Smooth muscle cell (in vitro differentiated cells): ENCODE data around the gene HDHD2. TPM values are rescaled to one million over a fixed set of nuclear protein-coding genes. Genes with fewer than 3 reads are reported as not detected.
"Not testable (repeated sequence)": the region's sequence is repeated elsewhere in the genome, so short reads cannot be mapped to it uniquely, and the experiment has no call there.

ENCODE experiments used
- DNase-seq: peaks from one replicate; lab custom pipeline; 2025; ENCODE audit not compliant: unreplicated experiment; lab: John Stamatoyannopoulos, UW
- H2AFZ ChIP-seq: fragments of 200-600 bp; sonication (generic); 2 replicates; pipeline ENCODE4 v1.6.0; 2016; ENCODE audit warnings: antibody characterized with exemption, low read depth, mild to moderate bottlenecking
- H3F3A ChIP-seq: fragments of 200-600 bp; sonication (generic); 2 replicates; pipeline ENCODE4 v1.6.0; 2017; ENCODE audit warnings: antibody characterized with exemption, low read depth
- H3K27ac ChIP-seq: fragments of 200-600 bp; sonication (generic); 2 replicates; pipeline ENCODE4 v1.5.1; 2016; ENCODE audit warnings: low read depth, mild to moderate bottlenecking
- H3K27me3 ChIP-seq: fragments of 200-600 bp; sonication (generic); 2 replicates; pipeline ENCODE4 v1.6.1; 2016; ENCODE audit warnings: low read depth, mild to moderate bottlenecking
- H3K36me3 ChIP-seq: fragments of 200-600 bp; sonication (generic); 2 replicates; pipeline ENCODE4 v1.5.1; 2016; ENCODE audit warnings: low read depth
- H3K4me1 ChIP-seq: fragments of 200-600 bp; sonication (generic); 2 replicates; pipeline ENCODE4 v1.5.1; 2016; ENCODE audit warnings: low read depth
- H3K4me2 ChIP-seq: fragments of 200-600 bp; sonication (generic); 2 replicates; pipeline ENCODE4 v1.6.0; 2016; ENCODE audit warnings: mild to moderate bottlenecking
- H3K4me3 ChIP-seq: fragments of 200-600 bp; sonication (generic); 2 replicates; pipeline ENCODE4 v1.5.1; 2016; ENCODE audit warnings: mild to moderate bottlenecking
- H3K79me2 ChIP-seq: fragments of 200-600 bp; sonication (generic); 2 replicates; pipeline ENCODE4 v1.6.0; 2016; ENCODE audit warnings: low read depth, mild to moderate bottlenecking
- H3K9ac ChIP-seq: fragments of 200-600 bp; sonication (generic); 2 replicates; pipeline ENCODE4 v1.6.0; 2016; ENCODE audit warnings: low read depth
- H3K9me3 ChIP-seq: fragments of 200-600 bp; sonication (generic); replicated peaks from 2 replicates; pipeline ENCODE4 v1.5.1; 2016; ENCODE audit warnings: low read depth
- H4K20me1 ChIP-seq: fragments of 200-600 bp; sonication (generic); 2 replicates; pipeline ENCODE4 v1.6.0; 2016; ENCODE audit warnings: low read depth
- CTCF ChIP-seq: fragments of 200-600 bp; sonication (generic); IDR thresholded peaks from 2 replicates; pipeline ENCODE4 v1.5.1; 2017; ENCODE audit warnings: borderline replicate concordance, mild to moderate bottlenecking, antibody characterized with exemption; ENCODE audit not compliant: insufficient read depth, poor library complexity, severe bottlenecking
- WGBS: methylation state at CpG from one replicate; pipeline ENCODE4 v1.1.7; 2016; ENCODE audit warnings: low lambda C conversion rate; 5-methylcytosine and 5-hydroxymethylcytosine counted together
- polyA plus RNA-seq: library from polyadenylated mRNA; unstranded; fragments of >200 nt; fragmentation: Nextera tagmentation; extraction: Ambion mirVana; gene quantifications from 2 replicates; pipeline ENCODE4 v1.2.1, GENCODE V29; 2016
- total RNA-seq: library from RNA; depleted of rRNA; stranded (reverse); fragments of >200 nt; gene quantifications from 2 replicates; pipeline ENCODE4 v1.2.3, GENCODE V29; 2014

Gene HDHD2
- total and polyA plus RNA-seq, 2 experiments from 2014 or later = 14.9 to 20.6 TPM

DNA sequence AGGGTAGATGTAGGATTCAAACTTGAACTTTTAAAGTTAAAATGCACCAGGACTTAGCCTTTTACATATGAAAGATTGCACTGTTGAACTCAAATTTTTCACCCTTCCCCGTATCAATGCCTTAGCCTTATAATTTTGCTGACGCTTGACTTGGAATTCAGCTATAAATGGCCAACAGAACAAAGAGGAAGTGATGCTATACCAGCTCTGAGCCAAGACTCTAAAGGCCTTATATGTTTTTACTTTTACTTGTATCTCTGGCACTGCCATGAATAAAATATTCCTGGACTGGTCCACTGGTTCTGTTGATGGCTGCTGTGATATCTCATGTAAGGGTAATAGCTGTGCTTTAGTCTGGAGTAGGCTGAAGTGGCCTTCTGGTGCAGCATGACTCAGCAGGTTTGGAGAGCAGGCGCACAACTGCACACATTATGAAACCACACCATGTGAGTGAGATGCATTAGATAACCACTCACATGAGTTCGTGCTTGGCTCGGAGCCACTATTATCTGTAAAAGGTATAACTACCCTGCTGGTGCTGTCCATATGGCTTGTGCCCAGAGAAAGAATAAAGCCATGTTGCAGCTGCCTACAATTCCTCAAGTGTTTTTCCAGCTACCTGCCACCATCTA, 34.2 kb upstream of the HDHD2 start:
- Histone ChIP-seq H3K27ac (no peak overlapping the region), H3K9ac (no peak overlapping the region), H3K27me3 (no peaks in the 10 kb centered on the region), H2AFZ (no peak overlapping the region), H3K36me3 (no peaks in the 10 kb centered on the region), H3K9me3 (no peaks in the 10 kb centered on the region), H3K4me2 (no peak overlapping the region), H3F3A (no peaks in the 10 kb centered on the region), H3K4me3 (no peak overlapping the region), H4K20me1 (no peaks in the 10 kb centered on the region), H3K79me2 (no peaks in the 10 kb centered on the region), H3K4me1 (no peaks in the 10 kb centered on the region)
- no peak for TF ChIP-seq CTCF
- 83% methylated on average over 5 of the region's 5 CpGs for WGBS
- no peak for DNase-seq

DNA sequence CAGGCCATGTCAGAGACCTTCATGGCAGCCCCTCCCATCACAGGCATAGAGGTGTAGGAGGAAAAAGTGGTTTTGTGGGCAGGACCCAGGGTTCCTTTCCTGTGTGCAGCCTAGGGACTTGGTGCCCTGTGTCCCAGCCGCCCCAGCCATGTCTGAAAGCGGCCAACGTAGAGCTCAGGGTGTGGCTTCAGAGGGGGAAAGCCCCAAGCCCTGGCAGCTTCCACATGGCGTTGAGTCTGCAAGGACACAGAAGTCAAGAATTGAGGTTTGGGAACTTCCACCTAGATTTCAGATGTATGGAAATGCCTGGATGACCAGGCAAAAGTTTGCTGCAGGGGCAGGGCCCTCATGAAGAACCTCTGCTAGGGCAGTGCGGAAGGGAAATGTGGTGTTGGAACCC, 31.9 kb upstream of the HDHD2 start:
- not testable (repeated sequence) for H3F3A ChIP-seq, H3K36me3 ChIP-seq, DNase-seq, H3K4me2 ChIP-seq, H3K27ac ChIP-seq, H3K79me2 ChIP-seq, H3K4me3 ChIP-seq, H3K9ac ChIP-seq, H3K9me3 ChIP-seq, H2AFZ ChIP-seq, H4K20me1 ChIP-seq, H3K27me3 ChIP-seq, H3K4me1 ChIP-seq
- WGBS = 96% methylated on average over 5 of the region's 5 CpGs

GRCh38 chr18:47180765-47181164, 30.5 kb upstream of the HDHD2 start:
- TF ChIP-seq CTCF = no peak
- Histone ChIP-seq H3K79me2 (peaks cover 3% of the 10 kb centered on the region), H3K27ac (no peak overlapping the region), H2AFZ (no peak overlapping the region), H3K4me2 (no peak overlapping the region), H3K36me3 (no peaks in the 10 kb centered on the region), H3K9ac (no peak overlapping the region), H3K4me3 (no peak overlapping the region), H3K27me3 (no peaks in the 10 kb centered on the region), H3K4me1 (no peaks in the 10 kb centered on the region), H3F3A (no peaks in the 10 kb centered on the region), H4K20me1 (no peaks in the 10 kb centered on the region), H3K9me3 (no peaks in the 10 kb centered on the region)
- WGBS = 80% methylated on average over 3 of the region's 3 CpGs
- DNase-seq = no peak

DNA sequence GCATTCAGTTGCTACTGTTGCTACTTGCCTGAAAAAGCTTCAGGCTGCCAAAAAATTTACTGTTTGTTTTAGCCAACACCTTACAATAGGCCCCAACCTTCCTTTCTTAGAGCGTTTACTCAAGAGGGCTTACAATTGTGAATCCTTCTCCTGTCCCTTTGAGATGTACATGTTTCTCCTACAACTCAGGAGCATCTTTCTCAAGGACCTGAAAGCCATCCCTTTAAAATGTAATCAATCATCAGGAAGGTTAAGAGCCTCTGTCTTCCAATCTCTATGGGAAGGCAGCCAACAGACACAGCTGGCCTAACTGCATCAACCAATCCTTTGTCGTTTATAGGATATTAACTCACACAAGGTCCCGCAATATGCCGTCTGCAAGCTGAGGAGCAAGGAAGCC, 29.2 kb upstream of the HDHD2 start:
- Histone ChIP-seq H4K20me1 (peaks cover 7% of the 10 kb centered on the region), H3K27ac (no peak overlapping the region), H3K4me3 (no peak overlapping the region), H3K9me3 (no peaks in the 10 kb centered on the region), H3K36me3 (no peaks in the 10 kb centered on the region), H3F3A (no peaks in the 10 kb centered on the region), H3K4me1 (peaks cover 7% of the 10 kb centered on the region), H3K79me2 (peaks cover 16% of the 10 kb centered on the region), H3K4me2 (no peak overlapping the region), H3K27me3 (no peaks in the 10 kb centered on the region), H3K9ac (no peak overlapping the region), H2AFZ (no peak overlapping the region)
- TF ChIP-seq CTCF = no peak
- DNase-seq = no peak
- 88% methylated on average over 4 of the region's 4 CpGs for WGBS
